PC-3 (cell line): Measurements from ENCODE around the gene TOB1.

Experiments used
- CTCF ChIP-seq: fragments of 300-600 bp; sonication (generic); conservative IDR thresholded peaks from 2 replicates; pipeline ENCODE4 v1.5.1; 2017; ENCODE audit warnings: antibody characterized with exemption, low read depth, mild to moderate bottlenecking, low read length
- EZH2 ChIP-seq: fragments of 300-600 bp; sonication (generic); IDR thresholded peaks from one replicate; pipeline ENCODE4 v1.6.1; 2017; ENCODE audit warnings: antibody characterized with exemption, mild to moderate bottlenecking, low read length; ENCODE audit not compliant: unreplicated experiment

- no peak for TF ChIP-seq CTCF
- TF ChIP-seq EZH2 = no peak
Observed at GRCh38 chr17:50830994-50831393, 35.2 kb downstream of the TOB1 start.
